Duodenal mucosa (tissue), 2 donors: ENCODE results near the gene OXA1L.
"Not testable (repeated sequence)": the region's sequence is repeated elsewhere in the genome, so short reads cannot be mapped to it uniquely, and the experiment has no call there.

Experiments
- H3K27ac ChIP-seq: one replicate; pipeline ENCODE4 v1.7.0; 2013; ENCODE audit warnings: low read depth, low read length
- H3K27me3 ChIP-seq, 2 donors: one replicate each; pipeline ENCODE4 v1.7.0; 2013; ENCODE audit warnings: low read length in 2 of 2, control low read depth in 1 of 2; ENCODE audit not compliant: insufficient read depth in 2 of 2, control insufficient read depth in 1 of 2
- H3K36me3 ChIP-seq, 2 donors: one replicate each; pipeline ENCODE4 v1.7.0; 2013; ENCODE audit warnings: low read length in 2 of 2, control low read depth in 1 of 2; ENCODE audit not compliant: insufficient read depth in 2 of 2, control insufficient read depth in 1 of 2
- H3K4me1 ChIP-seq, 2 donors: one replicate each; pipeline ENCODE4 v1.7.0; 2013; ENCODE audit warnings: low read length in 2 of 2, control low read depth in 1 of 2; ENCODE audit not compliant: insufficient read depth in 2 of 2, control insufficient read depth in 1 of 2
- H3K4me3 ChIP-seq, 2 donors: one replicate each; pipeline ENCODE4 v1.7.0; 2013; ENCODE audit warnings: low read length in 2 of 2, low read depth in 1 of 2
- H3K9ac ChIP-seq, 2 donors: one replicate each; pipeline ENCODE4 v1.7.0; 2013; ENCODE audit warnings: low read length in 2 of 2, low read depth in 1 of 2
- H3K9me3 ChIP-seq, 2 donors: one replicate each; pipeline ENCODE4 v1.7.0; 2013; ENCODE audit warnings: low read length in 2 of 2, control low read depth in 1 of 2; ENCODE audit not compliant: control insufficient read depth in 1 of 2

OXA1L gene

GRCh38 chr14:22776849-22777248, 10.4 kb downstream of the OXA1L start:
- peaks cover 11 to 19% of the 10 kb centered on the region in 2 donors for H3K4me1 ChIP-seq
- not testable (repeated sequence) for H3K4me3 ChIP-seq, H3K9ac ChIP-seq, H3K27me3 ChIP-seq, H3K9me3 ChIP-seq, H3K27ac ChIP-seq
- peaks cover 0 to 43% of the 10 kb centered on the region in 2 donors for H3K36me3 ChIP-seq

- Histone ChIP-seq H3K4me3 (no peak overlapping the region), H3K27ac (no peak overlapping the region), H3K27me3 (no peaks in the 10 kb centered on the region), H3K4me1 (peaks cover 11 to 19% of the 10 kb centered on the region in 2 donors), H3K9ac (no peak overlapping the region), H3K9me3 (no peaks in the 10 kb centered on the region), H3K36me3 (peaks cover 0 to 34% of the 10 kb centered on the region in 2 donors)
Observed at GRCh38 chr14:22778084-22778483, 11.6 kb downstream of the OXA1L start.

- no peak overlapping the region for H3K9ac ChIP-seq
- H3K4me1 ChIP-seq, result peaks cover 14 to 19% of the 10 kb centered on the region in 2 donors
- H3K27me3 ChIP-seq, result no peaks in the 10 kb centered on the region
- no peak overlapping the region for H3K27ac ChIP-seq
- H3K9me3 ChIP-seq, result no peaks in the 10 kb centered on the region
- H3K36me3 ChIP-seq, result peaks cover 0 to 15% of the 10 kb centered on the region in 2 donors
- H3K4me3 ChIP-seq, result no peak overlapping the region
Observed at GRCh38 chr14:22780105-22780679, 13.7 kb downstream of the OXA1L start.

- Histone ChIP-seq H3K27ac (no peak overlapping the region), H3K4me1 (peaks cover 14 to 19% of the 10 kb centered on the region in 2 donors), H3K9ac (no peak overlapping the region), H3K27me3 (no peaks in the 10 kb centered on the region), H3K36me3 (peaks cover 0 to 8% of the 10 kb centered on the region in 2 donors), H3K4me3 (no peak overlapping the region), H3K9me3 (no peaks in the 10 kb centered on the region)
Observed at GRCh38 chr14:22780941-22781300, 14.4 kb downstream of the OXA1L start.

GRCh38 chr14:22781301-22781991, 15.0 kb downstream of the OXA1L start:
- H3K9ac ChIP-seq, result no peak overlapping the region
- H3K36me3 ChIP-seq, result peaks cover 0 to 3% of the 10 kb centered on the region in 2 donors
- peaks cover 14 to 19% of the 10 kb centered on the region in 2 donors for H3K4me1 ChIP-seq
- no peak overlapping the region for H3K4me3 ChIP-seq
- H3K27me3 ChIP-seq, result no peaks in the 10 kb centered on the region
- H3K9me3 ChIP-seq, result no peaks in the 10 kb centered on the region
- H3K27ac ChIP-seq, result no peak overlapping the region

GRCh38 chr14:22786685-22787084, 20.2 kb downstream of the OXA1L start:
- Histone ChIP-seq H3K4me1 (peaks cover 2 to 4% of the 10 kb centered on the region in 2 donors), H3K27ac (no peak overlapping the region), H3K9me3 (no peaks in the 10 kb centered on the region), H3K9ac (no peak overlapping the region), H3K36me3 (no peaks in the 10 kb centered on the region), H3K4me3 (no peak overlapping the region), H3K27me3 (no peaks in the 10 kb centered on the region)

GRCh38 chr14:22791301-22791700, 24.8 kb downstream of the OXA1L start:
- Histone ChIP-seq H3K36me3 (no peaks in the 10 kb centered on the region), H3K9ac (no peak overlapping the region), H3K4me1 (peaks cover 7% of the 10 kb centered on the region in 2 donors), H3K27ac (no peak overlapping the region), H3K9me3 (no peaks in the 10 kb centered on the region), H3K27me3 (no peaks in the 10 kb centered on the region), H3K4me3 (no peak overlapping the region)

- Histone ChIP-seq H3K27me3 (no peaks in the 10 kb centered on the region), H3K27ac (no peak overlapping the region), H3K4me1 (peaks cover 15% of the 10 kb centered on the region in 2 donors), H3K4me3 (no peak overlapping the region), H3K36me3 (no peaks in the 10 kb centered on the region), H3K9ac (no peak overlapping the region), H3K9me3 (no peaks in the 10 kb centered on the region)
Observed at GRCh38 chr14:22792158-22792557, 25.7 kb downstream of the OXA1L start.

- not testable (repeated sequence) for H3K9me3 ChIP-seq, H3K27ac ChIP-seq
- H3K4me1 ChIP-seq, result peaks cover 23 to 24% of the 10 kb centered on the region in 2 donors
Observed at GRCh38 chr14:22793550-22793949, 27.1 kb downstream of the OXA1L start.

GRCh38 chr14:22793976-22794375, 27.5 kb downstream of the OXA1L start:
- Histone ChIP-seq H3K9ac (no peak overlapping the region), H3K4me3 (no peak overlapping the region), H3K36me3 (no peaks in the 10 kb centered on the region), H3K4me1 (peaks cover 28 to 29% of the 10 kb centered on the region in 2 donors), H3K9me3 (no peaks in the 10 kb centered on the region), H3K27ac (no peak overlapping the region), H3K27me3 (no peaks in the 10 kb centered on the region)

More at GRCh38 chr14:22793550-22793949, 27.1 kb downstream of the OXA1L start:
- not testable (repeated sequence) for H3K36me3 ChIP-seq, H3K4me3 ChIP-seq, H3K9ac ChIP-seq, H3K27me3 ChIP-seq
